Measurements from ENCODE around the gene TUBB4B. TPM values are rescaled to one million over a fixed set of nuclear protein-coding genes. Genes with fewer than 3 reads are reported as not detected.

The TUBB4B gene
- total and polyA plus RNA-seq, 11 donors, result 244 to 900 (median 515) TPM

GRCh38 chr9:137267933-137268355 is 26.9 kb downstream of the TUBB4B start:
- Histone ChIP-seq H3K9me3 (no peaks in the 10 kb centered on the region), H3K4me1 (peaks cover 3 to 62% (median 30%) of the 10 kb centered on the region in 12 donors), H3K36me3 (peaks cover 0 to 83% (median 56%) of the 10 kb centered on the region in 9 donors), H3K27ac (peak overlapping the region in 11 of 12 donors; percentile 67 to 93 (median 82)), H3K4me3 (peak overlapping the region in 8 of 12 donors; percentile 30 to 53 (median 43)), H3K27me3 (no peaks in the 10 kb centered on the region)
- TF ChIP-seq CTCF (IDR thresholded peaks at IDR 0.05) (no peak), POLR2A (IDR thresholded peaks at IDR 0.05) (no peak)
- peak in 1 of 5 donors; percentile 7 for DNase-seq
- intact Hi-C loops (cut with DNase I), result no loop called here
- ATAC-seq, result no peak
- 84 to 93% (median 90%) methylated on average over 4 to 6 of the region's 6 CpGs for WGBS, 4 donors

- peaks cover 3 to 62% (median 30%) of the 10 kb centered on the region in 12 donors for H3K4me1 ChIP-seq
- ATAC-seq (peak; percentile 6 to 36 (median 27)), DNase-seq (peak in 4 of 5 donors; percentile 37 to 66 (median 52))
- H3K27ac ChIP-seq, result peak overlapping the region; percentile 67 to 93 (median 82)
- peaks cover 0 to 85% (median 58%) of the 10 kb centered on the region in 9 donors for H3K36me3 ChIP-seq
- H3K4me3 ChIP-seq, result peak overlapping the region in 10 of 12 donors; percentile 30 to 53 (median 40)
- TF ChIP-seq POLR2A (IDR thresholded peaks at IDR 0.05) (no peak), CTCF (IDR thresholded peaks at IDR 0.05) (no peak)
- WGBS, 4 donors, result 46 to 66% (median 55%) methylated on average over 19 of the region's 19 CpGs
- H3K27me3 ChIP-seq, result no peaks in the 10 kb centered on the region
- intact Hi-C loops (cut with DNase I), result no loop called here
- no peaks in the 10 kb centered on the region for H3K9me3 ChIP-seq
Observed at GRCh38 chr9:137268538-137269201, 27.6 kb downstream of the TUBB4B start.

- TF ChIP-seq CTCF (IDR thresholded peaks at IDR 0.05), result no peak
- TF ChIP-seq POLR2A (IDR thresholded peaks at IDR 0.05), result peak in 1 of 2 donors; percentile 62
- intact Hi-C loops (cut with DNase I), result no loop called here
- DNase-seq, result peak; percentile 47 to 80 (median 74)
- peaks cover 0 to 78% (median 51%) of the 10 kb centered on the region in 9 donors for H3K36me3 ChIP-seq
- peaks cover 3 to 68% (median 35%) of the 10 kb centered on the region in 12 donors for H3K4me1 ChIP-seq
- peak overlapping the region; percentile 67 to 93 (median 82) for H3K27ac ChIP-seq
- H3K4me3 ChIP-seq, result peak overlapping the region in 10 of 12 donors; percentile 30 to 53 (median 40)
- H3K27me3 ChIP-seq, result no peaks in the 10 kb centered on the region
- ATAC-seq, result peak; percentile 66 to 85 (median 78)
- no peaks in the 10 kb centered on the region for H3K9me3 ChIP-seq
- 26 to 35% (median 29%) methylated on average over 16 to 17 of the region's 17 CpGs for WGBS, 4 donors
Observed at GRCh38 chr9:137269231-137269772, 28.2 kb downstream of the TUBB4B start.

All from heart left ventricle (tissue), 16 donors.